ENCODE results near the gene RICTOR. TPM values are rescaled to one million over a fixed set of nuclear protein-coding genes. Genes with fewer than 3 reads are reported as not detected.

Gene RICTOR
- total and polyA plus RNA-seq, 2 of the 4 experiments (the other 2 are of a cell fraction), result 4.1 to 35.7 TPM

DNA sequence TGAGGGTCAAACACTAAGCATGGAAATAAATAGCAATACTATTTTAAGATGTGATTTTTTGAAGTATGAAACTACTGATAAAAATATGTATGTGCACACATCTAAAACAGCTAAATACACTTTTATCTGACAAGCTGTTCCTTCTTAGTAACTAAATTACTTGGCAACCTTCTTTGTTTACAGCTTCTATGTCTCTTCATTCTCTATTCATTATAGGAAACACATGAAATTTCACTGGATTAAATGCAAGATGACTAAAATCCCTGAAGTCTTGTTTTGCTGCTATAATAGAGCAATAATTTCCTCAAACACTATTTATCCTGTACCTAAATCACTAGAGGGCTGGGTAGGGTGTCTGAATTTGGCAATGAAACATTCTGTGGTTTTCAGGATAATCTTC lies 11.7 kb downstream of the RICTOR start:
- Histone ChIP-seq H3K27ac (ENCODE audit: insufficient read depth, low read length) (no peak overlapping the region), H2BK120ac (ENCODE audit: low read depth, low read length) (no peak overlapping the region), H2AK5ac (ENCODE audit: low read depth, low read length) (no peak overlapping the region), H2BK5ac (ENCODE audit: low read depth, low read length, poor library complexity, severe bottlenecking) (no peak overlapping the region), H2AFZ (replicated peaks; ENCODE audit: low read length, poor library complexity) (no peak overlapping the region), H3K56ac (ENCODE audit: extremely low read depth, insufficient read depth, low read length) (no peak overlapping the region), H3K9me3 (ENCODE audit: control insufficient read depth, insufficient read depth, low read length) (peaks cover 7% of the 10 kb centered on the region), H3K79me1 (ENCODE audit: low read depth in 1 of 2, low read length in 2 of 2) (peaks cover 27 to 50% of the 10 kb centered on the region in 2 experiments), H2BK15ac (ENCODE audit: low read depth, low read length) (no peak overlapping the region), H2AK9ac (replicated peaks; ENCODE audit: low read depth, low read length, poor library complexity) (no peak overlapping the region), H4K91ac (ENCODE audit: insufficient read depth, low read depth, low read length) (no peak overlapping the region), H4K5ac (ENCODE audit: low read depth, low read length) (no peak overlapping the region), H3K36me3 (ENCODE audit: control insufficient read depth, insufficient read depth, low read length) (peaks cover 11% of the 10 kb centered on the region), H3K27me3 (ENCODE audit: control insufficient read depth, insufficient read depth, low read length) (no peaks in the 10 kb centered on the region), H4K8ac (ENCODE audit: low read depth in 2 of 2, low read length in 2 of 2) (no peak overlapping the region), H3K4me2 (ENCODE audit: low read depth, low read length) (peak overlapping the region; percentile 6; the same call in 1 of the 2 replicates), H3K23ac (ENCODE audit: low read depth, low read length) (no peak overlapping the region), H4K20me1 (ENCODE audit: insufficient read depth, low read length) (peaks cover 55% of the 10 kb centered on the region), H3K4ac (ENCODE audit: low read depth, low read length) (no peak overlapping the region), H2BK20ac (ENCODE audit: low read depth, low read length) (no peak overlapping the region), H3K4me1 (ENCODE audit: control insufficient read depth, insufficient read depth, low read length) (peaks cover 5% of the 10 kb centered on the region; the same call in 1 of the 2 replicates), H3K9ac (ENCODE audit: low read depth, low read length) (no peak overlapping the region), H3K18ac (ENCODE audit: low read depth, low read length) (no peak overlapping the region), H3K14ac (replicated peaks; ENCODE audit: low read depth, low read length) (no peak overlapping the region), H3K9me1 (ENCODE audit: insufficient read depth, low read length) (peaks cover 7% of the 10 kb centered on the region), H3K4me3 (ENCODE audit: insufficient read depth, low read depth, low read length) (no peak overlapping the region)
- ChIA-PET POLR2A (ENCODE audit: unreplicated experiment) (interaction anchor here (0.6 kb wide), 1 partner anchor 138 kb away, joined by 3 read pairs; no protein-coding TSS in a partner anchor), CTCF (interaction anchor here (1.0 kb wide), 1 partner anchor 10 kb away, joined by 7 read pairs; no protein-coding TSS in a partner anchor)
- dilution Hi-C loops (cut with HindIII; ENCODE audit: low sequenced_read_pairs, unreplicated experiment), result no loop called here
- in situ Hi-C loops (cut with MboI; ENCODE audit: low sequenced_read_pairs), result no loop called here
- no peak for ATAC-seq (ENCODE audit: low read depth)
- intact Hi-C loops (cut with micrococcal nuclease), result no loop called here
- TF ChIP-seq MXI1 (IDR thresholded peaks at IDR 0.05; ENCODE audit: borderline replicate concordance, low read depth, low read length) (no peak), CEBPB (IDR thresholded peaks at IDR 0.05; ENCODE audit: low read depth, low read length) (no peak), RAD21 (IDR thresholded peaks at IDR 0.05; ENCODE audit: low read length) (no peak), BHLHE40 (IDR thresholded peaks at IDR 0.05; ENCODE audit: low read depth, low read length) (no peak), FOS (IDR thresholded peaks at IDR 0.05; ENCODE audit: low read depth, low read length) (no peak)
- TF ChIP-seq, protein P1, sequence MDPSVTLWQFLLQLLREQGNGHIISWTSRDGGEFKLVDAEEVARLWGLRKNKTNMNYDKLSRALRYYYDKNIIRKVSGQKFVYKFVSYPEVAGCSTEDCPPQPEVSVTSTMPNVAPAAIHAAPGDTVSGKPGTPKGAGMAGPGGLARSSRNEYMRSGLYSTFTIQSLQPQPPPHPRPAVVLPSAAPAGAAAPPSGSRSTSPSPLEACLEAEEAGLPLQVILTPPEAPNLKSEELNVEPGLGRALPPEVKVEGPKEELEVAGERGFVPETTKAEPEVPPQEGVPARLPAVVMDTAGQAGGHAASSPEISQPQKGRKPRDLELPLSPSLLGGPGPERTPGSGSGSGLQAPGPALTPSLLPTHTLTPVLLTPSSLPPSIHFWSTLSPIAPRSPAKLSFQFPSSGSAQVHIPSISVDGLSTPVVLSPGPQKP (IDR thresholded peaks at IDR 0.05; ENCODE audit: borderline replicate concordance, low read depth, low read length), result no peak
- no TSS peak for BruUV-seq (replicated peaks)
- DNase-seq, result no peak
